Trophoblast cell (in vitro differentiated cells and primary cell): Measurements from ENCODE around the gene PAM.

Experiments
- DNase-seq, 2 donors: peaks; one replicate each; pipeline ENCODE4 v3.0.0-alpha.2; 2016
- H2AFZ ChIP-seq: 2 replicates; pipeline ENCODE4 v1.6.1; 2013; ENCODE audit warnings: low read length, moderate library complexity, mild to moderate bottlenecking; ENCODE audit not compliant: insufficient read depth, poor library complexity
- H2AK5ac ChIP-seq: 2 replicates; pipeline ENCODE4 v1.6.1; 2013; ENCODE audit warnings: mild to moderate bottlenecking, low read length
- H2BK120ac ChIP-seq: 2 replicates; pipeline ENCODE4 v1.6.1; 2013; ENCODE audit warnings: low read length, mild to moderate bottlenecking, moderate library complexity; ENCODE audit not compliant: insufficient read depth, poor library complexity
- H2BK12ac ChIP-seq: 2 replicates; pipeline ENCODE4 v1.6.1; 2013; ENCODE audit warnings: mild to moderate bottlenecking, low read length, moderate library complexity
- H2BK5ac ChIP-seq: 2 replicates; pipeline ENCODE4 v1.6.1; 2013; ENCODE audit warnings: low read length, low read depth, moderate library complexity, mild to moderate bottlenecking; ENCODE audit not compliant: poor library complexity
- H3K14ac ChIP-seq: 2 replicates; pipeline ENCODE4 v1.6.1; 2013; ENCODE audit warnings: mild to moderate bottlenecking, low read length
- H3K18ac ChIP-seq: 2 replicates; pipeline ENCODE4 v1.6.1; 2013; ENCODE audit warnings: mild to moderate bottlenecking, low read length
- H3K23ac ChIP-seq: 2 replicates; pipeline ENCODE4 v1.6.1; 2013; ENCODE audit warnings: low read length
- H3K27ac ChIP-seq: 2 replicates; pipeline ENCODE4 v1.5.1; 2013; ENCODE audit warnings: low read depth, mild to moderate bottlenecking, inconsistent platforms, low read length, moderate library complexity
- H3K27me3 ChIP-seq: 2 replicates; pipeline ENCODE4 v1.6.1; 2013; ENCODE audit warnings: inconsistent platforms, mild to moderate bottlenecking, low read length, moderate library complexity; ENCODE audit not compliant: insufficient read depth
- H3K36me3 ChIP-seq, 2 experiments: 1 replicate in 1 of 2; 2 replicates in 1 of 2; pipeline ENCODE4 v1.6.1; 2013; ENCODE audit warnings: low read length in 2 of 2, mild to moderate bottlenecking in 2 of 2, moderate library complexity in 1 of 2; ENCODE audit not compliant: insufficient read depth in 2 of 2, control insufficient read depth in 1 of 2
- H3K4ac ChIP-seq: 2 replicates; pipeline ENCODE4 v1.6.1; 2013; ENCODE audit warnings: low read depth, mild to moderate bottlenecking, low read length, moderate library complexity
- H3K4me1 ChIP-seq, 2 experiments: 1 replicate in 1 of 2; 2 replicates in 1 of 2; pipeline ENCODE4 v1.6.1; 2013; ENCODE audit warnings: low read length in 2 of 2, mild to moderate bottlenecking in 2 of 2, moderate library complexity in 1 of 2; ENCODE audit not compliant: insufficient read depth in 2 of 2, control insufficient read depth in 1 of 2
- H3K4me2 ChIP-seq: 2 replicates; pipeline ENCODE4 v1.6.1; 2013; ENCODE audit warnings: inconsistent platforms, mild to moderate bottlenecking, low read length, moderate library complexity
- H3K4me3 ChIP-seq: 2 replicates; pipeline ENCODE4 v1.5.1; 2013; ENCODE audit warnings: mild to moderate bottlenecking, low read depth, low read length, inconsistent platforms
- H3K79me1 ChIP-seq: one replicate; pipeline ENCODE4 v1.6.1; 2013; ENCODE audit warnings: low read length
- H3K79me2 ChIP-seq: 2 replicates; pipeline ENCODE4 v1.6.1; 2013; ENCODE audit warnings: low read length, mild to moderate bottlenecking; ENCODE audit not compliant: control insufficient read depth, insufficient read depth, poor library complexity
- H3K9ac ChIP-seq: 2 replicates; pipeline ENCODE4 v1.6.1; 2013; ENCODE audit warnings: mild to moderate bottlenecking, low read length
- H3K9me3 ChIP-seq: 2 replicates; pipeline ENCODE4 v1.6.1; 2013; ENCODE audit warnings: low read depth, mild to moderate bottlenecking, control low read depth, inconsistent platforms, low read length; ENCODE audit not compliant: insufficient read depth
- H4K12ac ChIP-seq: 2 replicates; pipeline ENCODE4 v1.6.1; 2013; ENCODE audit warnings: low read depth, mild to moderate bottlenecking, low read length, moderate library complexity
- H4K8ac ChIP-seq: 2 replicates; pipeline ENCODE4 v1.6.1; 2013; ENCODE audit warnings: low read depth, mild to moderate bottlenecking, low read length, moderate library complexity
- H4K91ac ChIP-seq: one replicate; pipeline ENCODE4 v1.6.1; 2013; ENCODE audit warnings: low read depth, mild to moderate bottlenecking, low read length, moderate library complexity
- WGBS: extraction: QIAGEN DNeasy Blood & Tissue Kit; methylation state at CpG from one replicate; pipeline ENCODE4 v1.1.7; 2013; ENCODE audit warnings: missing lambda C conversion rate; ENCODE audit not compliant: insufficient read length, insufficient coverage; ENCODE audit errors: extremely low coverage; 5-methylcytosine and 5-hydroxymethylcytosine counted together

Gene PAM

DNA sequence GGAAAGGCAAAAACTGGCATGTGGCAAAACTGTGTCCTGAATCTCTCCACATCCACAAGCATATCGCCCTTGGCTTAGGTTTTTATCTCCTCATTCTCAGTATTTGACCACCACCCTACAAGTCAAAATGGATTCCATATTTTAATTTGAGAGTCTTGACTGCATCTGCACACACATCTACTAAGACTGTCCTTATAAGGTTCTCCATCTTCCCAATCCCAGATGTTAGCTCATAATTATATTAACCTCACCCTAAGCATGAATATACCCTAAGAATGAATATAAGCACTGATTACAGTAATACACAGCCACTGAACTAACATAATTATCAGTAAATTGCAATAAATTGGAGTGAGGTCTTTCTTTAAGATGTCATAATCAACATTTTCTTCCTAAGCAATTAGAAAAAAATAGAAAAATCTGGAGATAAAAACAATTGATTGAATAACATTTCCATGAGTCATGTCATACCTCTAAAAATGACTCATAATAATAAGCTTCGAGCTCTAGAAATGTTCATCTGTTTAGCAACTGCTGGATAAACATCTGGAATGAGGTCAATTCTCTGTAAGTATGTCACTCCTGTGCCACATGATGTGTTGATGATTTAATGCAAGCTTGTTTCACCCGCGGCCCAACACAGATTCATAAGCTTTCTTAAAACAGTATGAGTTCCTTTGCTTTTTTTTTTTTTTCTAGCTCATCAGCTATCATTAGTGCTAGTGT, 39.9 kb upstream of the PAM start:
- no CpG with 5 or more reads among the region's 4 CpGs for WGBS
- no peak overlapping the region for H2BK120ac ChIP-seq
- H3K79me1 ChIP-seq, result no peaks in the 10 kb centered on the region
- no peak overlapping the region for H2AK5ac ChIP-seq
- no peak overlapping the region for H3K18ac ChIP-seq
- no peak overlapping the region for H2AFZ ChIP-seq
- H3K4me3 ChIP-seq, result no peak overlapping the region
- no peak overlapping the region for H3K9ac ChIP-seq
- no peak overlapping the region for H3K4ac ChIP-seq
- H3K27me3 ChIP-seq, result no peaks in the 10 kb centered on the region
- no peak overlapping the region for H2BK12ac ChIP-seq
- H4K8ac ChIP-seq, result no peak overlapping the region
- peak; percentile 65 to 91 for DNase-seq
- no peak overlapping the region for H2BK5ac ChIP-seq
- H3K23ac ChIP-seq, result no peak overlapping the region
- no peaks in the 10 kb centered on the region for H3K9me3 ChIP-seq
- H4K12ac ChIP-seq, result no peak overlapping the region
- H3K4me1 ChIP-seq, result no peaks in the 10 kb centered on the region
- no peak overlapping the region for H4K91ac ChIP-seq
- H3K27ac ChIP-seq, result no peak overlapping the region
- no peaks in the 10 kb centered on the region for H3K36me3 ChIP-seq
- H3K79me2 ChIP-seq, result no peaks in the 10 kb centered on the region
- no peak overlapping the region for H3K14ac ChIP-seq
- H3K4me2 ChIP-seq, result no peak overlapping the region

DNA sequence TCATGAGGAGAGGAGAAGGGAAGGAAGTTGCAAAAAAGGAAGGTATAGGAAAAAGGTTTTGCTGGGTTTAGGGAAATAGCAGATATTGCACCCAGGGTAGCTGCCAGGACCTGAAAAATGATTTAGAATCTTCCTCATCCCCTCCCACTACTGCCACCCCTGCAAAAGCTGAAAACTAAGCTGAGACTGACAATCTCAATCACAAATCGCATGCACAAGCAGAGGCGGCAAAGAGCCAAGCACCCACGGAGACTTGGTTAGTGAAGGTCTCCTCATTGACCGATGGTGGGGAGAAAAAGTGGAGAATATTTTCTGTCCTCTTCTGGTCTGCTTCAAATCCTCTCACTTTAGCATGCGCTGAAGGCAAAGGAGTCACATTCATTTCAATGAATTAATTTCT, 39.1 kb upstream of the PAM start:
- Histone ChIP-seq H3K4me2 (no peak overlapping the region), H3K79me2 (no peaks in the 10 kb centered on the region), H3K4me3 (no peak overlapping the region), H4K91ac (no peak overlapping the region), H4K8ac (no peak overlapping the region), H3K9ac (no peak overlapping the region), H2AK5ac (no peak overlapping the region), H2BK12ac (no peak overlapping the region), H3K27me3 (no peaks in the 10 kb centered on the region), H3K36me3 (no peaks in the 10 kb centered on the region), H3K14ac (no peak overlapping the region), H3K4me1 (no peaks in the 10 kb centered on the region), H3K18ac (no peak overlapping the region), H3K79me1 (no peaks in the 10 kb centered on the region), H2BK120ac (no peak overlapping the region), H2AFZ (no peak overlapping the region), H3K27ac (no peak overlapping the region), H4K12ac (no peak overlapping the region), H2BK5ac (no peak overlapping the region), H3K23ac (no peak overlapping the region), H3K4ac (no peak overlapping the region), H3K9me3 (no peaks in the 10 kb centered on the region)
- no peak for DNase-seq
- no CpG with 5 or more reads among the region's 5 CpGs for WGBS

DNA sequence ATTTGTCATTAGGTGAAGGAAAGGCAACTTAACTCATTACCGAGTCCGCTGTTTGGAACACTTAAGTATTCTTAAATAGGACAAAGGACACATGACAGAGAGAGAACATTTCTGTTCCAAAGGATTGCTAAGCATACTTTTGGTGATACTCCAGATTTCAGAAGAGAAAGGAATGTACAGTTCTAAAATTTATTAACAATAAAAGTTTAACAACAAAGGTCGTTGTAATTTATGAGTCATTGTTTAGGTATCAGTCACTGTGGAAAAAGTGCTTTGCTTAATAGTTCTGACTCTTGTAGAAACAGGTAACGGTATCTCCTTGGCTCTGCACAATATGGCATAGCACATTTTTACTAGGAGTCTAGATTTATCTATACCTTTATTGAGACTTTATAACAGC, 36.3 kb upstream of the PAM start:
- Histone ChIP-seq H3K23ac (no peak overlapping the region), H3K36me3 (no peaks in the 10 kb centered on the region), H3K4me1 (no peaks in the 10 kb centered on the region), H4K91ac (no peak overlapping the region), H2BK12ac (no peak overlapping the region), H3K9me3 (no peaks in the 10 kb centered on the region), H3K4me3 (no peak overlapping the region), H3K27ac (no peak overlapping the region), H2AK5ac (no peak overlapping the region), H4K12ac (no peak overlapping the region), H3K14ac (no peak overlapping the region), H3K4me2 (no peak overlapping the region), H3K4ac (no peak overlapping the region), H2BK5ac (no peak overlapping the region), H3K79me1 (no peaks in the 10 kb centered on the region), H3K9ac (no peak overlapping the region), H4K8ac (no peak overlapping the region), H3K79me2 (no peaks in the 10 kb centered on the region), H2BK120ac (no peak overlapping the region), H3K27me3 (no peaks in the 10 kb centered on the region), H2AFZ (no peak overlapping the region), H3K18ac (no peak overlapping the region)
- peak in 1 of 2 donors; percentile 77 for DNase-seq
- WGBS, result no CpG with 5 or more reads among the region's 4 CpGs

DNA sequence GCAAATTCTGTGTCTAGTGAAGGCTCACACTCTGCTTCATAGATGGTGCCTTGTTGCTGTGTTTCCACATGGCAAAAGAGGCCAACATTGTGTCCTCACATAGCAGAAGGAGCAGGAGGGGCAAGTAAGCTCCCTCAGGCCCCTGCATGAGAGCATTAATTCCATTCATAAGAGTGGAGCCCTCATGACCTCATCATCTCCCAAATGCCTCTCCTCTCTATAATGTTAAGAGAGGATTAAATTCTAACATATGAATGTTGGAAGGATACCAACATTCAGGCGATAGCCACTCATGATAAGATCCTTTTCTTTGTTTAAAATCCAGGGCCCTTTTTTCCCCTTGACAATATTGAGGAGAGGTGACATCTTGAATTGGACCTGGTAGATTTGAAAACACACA, 35.2 kb upstream of the PAM start:
- Histone ChIP-seq H3K36me3 (no peaks in the 10 kb centered on the region), H2BK5ac (no peak overlapping the region), H3K9ac (no peak overlapping the region), H2BK12ac (no peak overlapping the region), H3K27me3 (no peaks in the 10 kb centered on the region), H4K91ac (no peak overlapping the region), H2AK5ac (no peak overlapping the region), H3K18ac (no peak overlapping the region), H3K4ac (no peak overlapping the region), H2AFZ (no peak overlapping the region), H3K27ac (no peak overlapping the region), H3K9me3 (no peaks in the 10 kb centered on the region), H3K4me1 (no peaks in the 10 kb centered on the region), H4K8ac (no peak overlapping the region), H2BK120ac (no peak overlapping the region), H3K4me3 (no peak overlapping the region), H3K14ac (no peak overlapping the region), H3K4me2 (no peak overlapping the region), H3K79me1 (no peaks in the 10 kb centered on the region), H3K79me2 (no peaks in the 10 kb centered on the region), H4K12ac (no peak overlapping the region), H3K23ac (no peak overlapping the region)
- no peak for DNase-seq
- no CpG with 5 or more reads among the region's 1 CpG for WGBS
